ENCODE measurements around the gene OPN4. TPM values are rescaled to one million over a fixed set of nuclear protein-coding genes. Genes with fewer than 3 reads are reported as not detected.

Gene OPN4
- total and polyA plus RNA-seq, 9 of the 15 experiments (the other 6 are each of a cell fraction or from before 2014, with no cell fraction given) = not detected

GRCh38 chr10:86706401-86706841 lies 52.1 kb downstream of the OPN4 start:
- no peak overlapping the region for H3K4me3 ChIP-seq
- H3K4me1 ChIP-seq (replicated peaks in 1 of 2; ENCODE audit: control insufficient read depth in 2 of 2, insufficient read depth in 2 of 2, low read length in 2 of 2) = peaks cover 0 to 23% of the 10 kb centered on the region in 2 experiments; a peak in 4 of 5 replicates
- ChIA-PET POLR2A (no interaction called here), CTCF (ENCODE audit: low intra/inter-chr PET ratio) (no interaction called here)
- no peaks in the 10 kb centered on the region for H4K20me1 ChIP-seq (replicated peaks; ENCODE audit: control insufficient read depth, insufficient read depth, low read length)
- TF ChIP-seq SMAD1 (IDR thresholded peaks at IDR 0.05; ENCODE audit: low read depth, low read length, partially characterized antibody) (no peak), NRF1 (conservative IDR thresholded peaks at IDR 0.05 in 1 of 2, IDR thresholded peaks at IDR 0.05 in 1 of 2) (peak in 1 of 2 experiments; percentile 15; a peak in 1 of 4 replicates)
- no peak overlapping the region for H3K27ac ChIP-seq (ENCODE audit: extremely low read depth, low read depth, low read length)
- H3K79me2 ChIP-seq (ENCODE audit: control insufficient read depth, insufficient read depth, low read length) = no peaks in the 10 kb centered on the region
- no peak overlapping the region for H3K9ac ChIP-seq (ENCODE audit: insufficient read depth in 1 of 2, low read depth in 2 of 2, low read length in 2 of 2)
- FAIRE-seq = no peak
- no peak for DNase-seq (ENCODE audit: extremely low read depth in 1 of 4, low spot score in 3 of 4)
- no peak overlapping the region for H3K4me2 ChIP-seq (ENCODE audit: insufficient read depth, low read length)
- intact Hi-C loops (cut with micrococcal nuclease) (no loop called here), in situ Hi-C loops (cut with MboI) (loop anchor here (5.0 kb wide), 1 partner anchor 196 kb away; no protein-coding TSS in a partner anchor)
- H3K9me3 ChIP-seq (replicated peaks; ENCODE audit: control insufficient read depth, insufficient read depth, low read depth, low read length) = no peaks in the 10 kb centered on the region
- no TSS peak for BruUV-seq (replicated peaks)
- peaks cover 0 to under 1% of the 10 kb centered on the region in 2 experiments; a peak in 1 of 5 replicates for H3K27me3 ChIP-seq (ENCODE audit: control insufficient read depth in 2 of 2, insufficient read depth in 2 of 2, low read length in 2 of 2)
- 0 out of 2 replicates have a peak overlapping the region, but pooled peaks have one; percentile 23 for H2AFZ ChIP-seq (ENCODE audit: low read depth, low read length)
- 91% methylated on average over 8 of the region's 12 CpGs for WGBS (ENCODE audit: insufficient coverage, low coverage, missing lambda C conversion rate)
- H3K36me3 ChIP-seq (ENCODE audit: control insufficient read depth, insufficient read depth, low read length) = no peaks in the 10 kb centered on the region
- no peak for ATAC-seq
- H3K9me1 ChIP-seq (ENCODE audit: control insufficient read depth, insufficient read depth, low read length) = no peaks in the 10 kb centered on the region

- no peaks in the 10 kb centered on the region; a peak in 1 of 5 replicates for H3K27me3 ChIP-seq (ENCODE audit: control insufficient read depth in 2 of 2, insufficient read depth in 2 of 2, low read length in 2 of 2)
- H3K4me1 ChIP-seq (replicated peaks in 1 of 2; ENCODE audit: control insufficient read depth in 2 of 2, insufficient read depth in 2 of 2, low read length in 2 of 2) = peaks cover 0 to 29% of the 10 kb centered on the region in 2 experiments; a peak in 4 of 5 replicates
- H3K9me1 ChIP-seq (ENCODE audit: control insufficient read depth, insufficient read depth, low read length) = no peaks in the 10 kb centered on the region
- WGBS (ENCODE audit: insufficient coverage, low coverage, missing lambda C conversion rate) = 0% methylated on average over 1 of the region's 1 CpG
- ATAC-seq = no peak
- H3K4me3 ChIP-seq = no peak overlapping the region
- no peak overlapping the region for H2AFZ ChIP-seq (ENCODE audit: low read depth, low read length)
- H3K36me3 ChIP-seq (ENCODE audit: control insufficient read depth, insufficient read depth, low read length) = no peaks in the 10 kb centered on the region
- no peak overlapping the region for H3K4me2 ChIP-seq (ENCODE audit: insufficient read depth, low read length)
- no peak for DNase-seq (ENCODE audit: extremely low read depth in 1 of 4, low spot score in 3 of 4)
- no peak for FAIRE-seq
- ChIA-PET POLR2A (no interaction called here), CTCF (ENCODE audit: low intra/inter-chr PET ratio) (no interaction called here)
- no peak overlapping the region for H3K9ac ChIP-seq (ENCODE audit: insufficient read depth in 1 of 2, low read depth in 2 of 2, low read length in 2 of 2)
- no peaks in the 10 kb centered on the region for H4K20me1 ChIP-seq (replicated peaks; ENCODE audit: control insufficient read depth, insufficient read depth, low read length)
- H3K79me2 ChIP-seq (ENCODE audit: control insufficient read depth, insufficient read depth, low read length) = no peaks in the 10 kb centered on the region
- intact Hi-C loops (cut with micrococcal nuclease) (no loop called here), in situ Hi-C loops (cut with MboI) (loop anchor here (5.0 kb wide), 1 partner anchor 195 kb away; no protein-coding TSS in a partner anchor)
- no peak overlapping the region for H3K27ac ChIP-seq (ENCODE audit: extremely low read depth, low read depth, low read length)
- BruUV-seq (replicated peaks) = no TSS peak
- no peaks in the 10 kb centered on the region for H3K9me3 ChIP-seq (replicated peaks; ENCODE audit: control insufficient read depth, insufficient read depth, low read depth, low read length)
- peak; percentile 36; the same call in 1 of the 2 replicates for TF ChIP-seq BCOR (IDR thresholded peaks at IDR 0.05)
- TF ChIP-seq GTF3C2 (IDR thresholded peaks at IDR 0.05; ENCODE audit: borderline replicate concordance, extremely low read depth, insufficient read length) = peak; percentile 73
- peak; percentile 100 for TF ChIP-seq ZFP36 (IDR thresholded peaks at IDR 0.05; ENCODE audit: low read depth, low read length, partially characterized antibody)
- TF ChIP-seq RBM25 (IDR thresholded peaks at IDR 0.05; ENCODE audit: low read depth, low read length, severe bottlenecking) = peak; percentile 96
These were observed 52.6 kb downstream of the OPN4 start for GRCh38 chr10:86706977-86707376.
